Measurements from ENCODE around the gene CDK10. TPM values are rescaled to one million over a fixed set of nuclear protein-coding genes. Genes with fewer than 3 reads are reported as not detected.

CDK10 gene
- polyA plus RNA-seq, 4 donors, result 100 to 239 (median 167) TPM

GRCh38 chr16:89645122-89645521 is 41.4 kb upstream of the CDK10 start:
- FAIRE-seq, result no peak
- no peak for DNase-seq
- 65 to 85% (median 81%) methylated on average over 11 of the region's 11 CpGs for WGBS, 3 donors
- Histone ChIP-seq H3K4me1 (ENCODE audit: control insufficient read depth in 3 of 3, insufficient read depth in 2 of 3, low read depth in 1 of 3, low read length in 2 of 3) (peaks cover 0 to 3% (median 0%) of the 10 kb centered on the region in 3 donors), H3K4me3 (ENCODE audit: low read depth in 1 of 3, low read length in 3 of 3) (no peak overlapping the region), H3K27ac (ENCODE audit: low read depth in 1 of 3, low read length in 2 of 3) (no peak overlapping the region), H3K27me3 (ENCODE audit: control insufficient read depth in 3 of 3, insufficient read depth in 3 of 3, low read length in 3 of 3) (no peaks in the 10 kb centered on the region), H3K36me3 (ENCODE audit: control insufficient read depth in 3 of 3, insufficient read depth in 2 of 3, low read depth in 1 of 3, low read length in 3 of 3) (peaks cover 17 to 64% (median 23%) of the 10 kb centered on the region in 3 donors), H3K9me3 (ENCODE audit: control insufficient read depth in 2 of 2, insufficient read depth in 1 of 2, low read depth in 1 of 2, low read length in 1 of 2) (no peaks in the 10 kb centered on the region)

DNA sequence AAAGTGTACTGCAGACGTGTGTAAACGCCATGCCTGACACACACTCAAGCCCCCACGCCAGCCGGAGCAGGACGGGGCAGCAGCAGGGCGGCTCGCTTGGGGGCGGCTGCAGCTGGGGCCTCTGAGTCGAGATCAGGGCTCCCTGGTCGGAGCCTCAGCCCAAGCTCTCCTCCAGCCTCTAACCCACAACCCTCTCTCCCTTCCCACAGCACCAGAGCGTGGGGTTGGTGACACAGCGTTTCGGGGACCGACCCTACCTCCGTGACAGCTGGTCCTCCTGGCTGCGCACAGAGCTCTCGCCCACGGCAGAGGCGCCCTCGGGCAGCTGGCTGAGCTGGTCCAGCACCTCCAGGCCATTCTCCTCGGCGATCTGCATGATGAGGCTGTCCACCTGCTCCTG is 40.2 kb upstream of the CDK10 start:
- Histone ChIP-seq H3K27ac (ENCODE audit: low read depth in 1 of 3, low read length in 2 of 3) (no peak overlapping the region), H3K27me3 (ENCODE audit: control insufficient read depth in 3 of 3, insufficient read depth in 3 of 3, low read length in 3 of 3) (no peaks in the 10 kb centered on the region), H3K4me3 (ENCODE audit: low read depth in 1 of 3, low read length in 3 of 3) (no peak overlapping the region), H3K36me3 (ENCODE audit: control insufficient read depth in 3 of 3, insufficient read depth in 2 of 3, low read depth in 1 of 3, low read length in 3 of 3) (peaks cover 17 to 69% (median 27%) of the 10 kb centered on the region in 3 donors), H3K4me1 (ENCODE audit: control insufficient read depth in 3 of 3, insufficient read depth in 2 of 3, low read depth in 1 of 3, low read length in 2 of 3) (no peaks in the 10 kb centered on the region), H3K9me3 (ENCODE audit: control insufficient read depth in 2 of 2, insufficient read depth in 1 of 2, low read depth in 1 of 2, low read length in 1 of 2) (no peaks in the 10 kb centered on the region)
- DNase-seq, result no peak
- no peak for FAIRE-seq
- 96% methylated on average over 22 of the region's 22 CpGs for WGBS, 3 donors

DNA sequence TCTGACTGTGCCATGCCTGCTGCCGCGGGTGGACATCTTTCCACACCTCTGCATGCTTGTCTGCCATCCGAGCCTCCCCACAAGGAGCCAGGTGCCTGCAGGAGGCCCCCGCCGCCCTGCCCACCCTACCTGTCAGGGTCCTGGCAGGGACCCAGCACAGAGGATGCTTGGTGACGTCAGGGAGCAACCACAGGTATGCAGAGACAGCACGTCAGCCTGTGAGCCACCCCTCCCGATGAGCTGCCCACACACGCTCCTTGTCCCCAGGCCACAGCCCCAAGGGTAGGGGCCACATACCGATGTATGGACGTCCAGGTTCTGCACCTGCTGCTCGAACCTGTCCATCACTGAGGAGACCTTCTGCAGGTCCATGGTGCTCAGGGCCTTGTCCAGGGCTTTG is 39.6 kb upstream of the CDK10 start:
- DNase-seq (no peak), FAIRE-seq (no peak)
- Histone ChIP-seq H3K4me3 (ENCODE audit: low read depth in 1 of 3, low read length in 3 of 3) (no peak overlapping the region), H3K27me3 (ENCODE audit: control insufficient read depth in 3 of 3, insufficient read depth in 3 of 3, low read length in 3 of 3) (no peaks in the 10 kb centered on the region), H3K27ac (ENCODE audit: low read depth in 1 of 3, low read length in 2 of 3) (no peak overlapping the region), H3K36me3 (ENCODE audit: control insufficient read depth in 3 of 3, insufficient read depth in 2 of 3, low read depth in 1 of 3, low read length in 3 of 3) (peaks cover 17 to 76% (median 27%) of the 10 kb centered on the region in 3 donors), H3K9me3 (ENCODE audit: control insufficient read depth in 2 of 2, insufficient read depth in 1 of 2, low read depth in 1 of 2, low read length in 1 of 2) (no peaks in the 10 kb centered on the region), H3K4me1 (ENCODE audit: control insufficient read depth in 3 of 3, insufficient read depth in 2 of 3, low read depth in 1 of 3, low read length in 2 of 3) (no peaks in the 10 kb centered on the region)
- 84 to 93% (median 92%) methylated on average over 12 of the region's 12 CpGs for WGBS, 3 donors

DNA sequence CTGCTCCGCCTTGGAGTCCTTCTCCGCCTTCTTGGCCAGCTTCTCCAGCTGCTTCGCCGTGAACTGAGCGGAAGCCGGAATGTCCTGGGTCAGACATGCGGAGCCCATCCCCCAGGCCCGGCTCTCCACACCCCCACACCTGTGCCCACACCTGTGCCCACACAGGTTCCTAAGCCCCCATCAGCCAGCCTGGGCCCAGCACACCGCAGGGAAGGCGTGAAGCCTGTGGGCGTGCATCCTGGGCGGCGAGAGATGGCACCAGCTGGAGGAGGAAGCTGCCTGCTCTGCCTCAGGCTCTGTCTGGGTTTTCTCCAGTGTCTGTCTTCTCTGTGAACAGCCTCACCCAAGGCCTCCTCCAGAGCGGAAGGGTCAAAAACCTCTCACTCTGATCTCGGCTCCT is 34.9 kb upstream of the CDK10 start:
- Histone ChIP-seq H3K9me3 (ENCODE audit: control insufficient read depth in 2 of 2, insufficient read depth in 1 of 2, low read depth in 1 of 2, low read length in 1 of 2) (no peaks in the 10 kb centered on the region), H3K27me3 (ENCODE audit: control insufficient read depth in 3 of 3, insufficient read depth in 3 of 3, low read length in 3 of 3) (no peaks in the 10 kb centered on the region), H3K4me3 (ENCODE audit: low read depth in 1 of 3, low read length in 3 of 3) (no peak overlapping the region), H3K36me3 (ENCODE audit: control insufficient read depth in 3 of 3, insufficient read depth in 2 of 3, low read depth in 1 of 3, low read length in 3 of 3) (peaks cover 8 to 78% (median 15%) of the 10 kb centered on the region in 3 donors), H3K4me1 (ENCODE audit: control insufficient read depth in 3 of 3, insufficient read depth in 2 of 3, low read depth in 1 of 3, low read length in 2 of 3) (peaks cover 2 to 4% (median 2%) of the 10 kb centered on the region in 3 donors), H3K27ac (ENCODE audit: low read depth in 1 of 3, low read length in 2 of 3) (no peak overlapping the region)
- DNase-seq (no peak), FAIRE-seq (no peak)
- 88 to 90% (median 88%) methylated on average over 15 of the region's 15 CpGs for WGBS, 3 donors

DNA sequence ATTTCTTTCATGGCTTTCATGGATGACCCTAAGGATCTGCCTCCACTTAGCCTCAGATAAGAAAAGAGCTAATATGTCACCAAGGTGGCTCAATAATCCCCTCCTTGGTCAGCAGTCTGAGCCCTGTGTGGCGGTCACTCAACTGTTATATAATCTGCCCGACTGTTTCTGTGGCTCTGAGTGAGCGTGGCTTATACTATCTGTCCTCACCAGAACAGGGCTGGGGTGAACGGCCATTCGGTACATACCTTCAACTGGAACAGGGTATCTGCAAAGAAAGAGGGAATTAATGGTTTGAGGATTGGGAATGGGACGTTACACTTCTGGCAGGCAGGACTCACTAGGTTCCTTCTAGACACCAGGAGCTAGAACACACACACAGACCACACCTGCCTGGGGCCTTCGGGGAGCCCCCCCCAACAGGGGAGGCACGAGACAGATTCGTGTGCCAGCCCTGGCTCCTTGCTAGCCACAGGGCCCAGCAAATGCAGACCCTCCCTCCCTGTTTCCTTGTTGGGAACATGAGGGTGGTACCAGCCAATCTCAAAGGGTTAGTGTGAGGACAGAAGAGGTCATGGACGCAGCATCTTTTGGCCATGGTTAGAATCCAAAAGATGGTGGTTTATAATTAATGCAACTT is 32.7 kb upstream of the CDK10 start:
- FAIRE-seq, result no peak
- Histone ChIP-seq H3K27me3 (ENCODE audit: control insufficient read depth in 3 of 3, insufficient read depth in 3 of 3, low read length in 3 of 3) (no peaks in the 10 kb centered on the region), H3K36me3 (ENCODE audit: control insufficient read depth in 3 of 3, insufficient read depth in 2 of 3, low read depth in 1 of 3, low read length in 3 of 3) (peaks cover 3 to 60% (median 7%) of the 10 kb centered on the region in 3 donors), H3K27ac (ENCODE audit: low read depth in 1 of 3, low read length in 2 of 3) (no peak overlapping the region), H3K4me1 (ENCODE audit: control insufficient read depth in 3 of 3, insufficient read depth in 2 of 3, low read depth in 1 of 3, low read length in 2 of 3) (peaks cover 2 to 11% (median 5%) of the 10 kb centered on the region in 3 donors), H3K9me3 (ENCODE audit: control insufficient read depth in 2 of 2, insufficient read depth in 1 of 2, low read depth in 1 of 2, low read length in 1 of 2) (no peaks in the 10 kb centered on the region), H3K4me3 (ENCODE audit: low read depth in 1 of 3, low read length in 3 of 3) (no peak overlapping the region)
- no peak for DNase-seq
- WGBS, 3 donors, result 84 to 87% (median 86%) methylated on average over 10 of the region's 10 CpGs

- H3K27me3 ChIP-seq (ENCODE audit: control insufficient read depth in 3 of 3, insufficient read depth in 3 of 3, low read length in 3 of 3), result no peaks in the 10 kb centered on the region
- WGBS, 3 donors, result 24 to 73% (median 34%) methylated on average over 10 of the region's 10 CpGs
- H3K36me3 ChIP-seq (ENCODE audit: control insufficient read depth in 3 of 3, insufficient read depth in 2 of 3, low read depth in 1 of 3, low read length in 3 of 3), result peaks cover 3 to 53% (median 4%) of the 10 kb centered on the region in 3 donors
- H3K4me1 ChIP-seq (ENCODE audit: control insufficient read depth in 3 of 3, insufficient read depth in 2 of 3, low read depth in 1 of 3, low read length in 2 of 3), result peaks cover 2 to 14% (median 9%) of the 10 kb centered on the region in 3 donors
- H3K4me3 ChIP-seq (ENCODE audit: low read depth in 1 of 3, low read length in 3 of 3), result no peak overlapping the region
- FAIRE-seq (no peak), DNase-seq (peak in 1 of 2 donors; percentile 77)
- H3K27ac ChIP-seq (ENCODE audit: low read depth in 1 of 3, low read length in 2 of 3), result no peak overlapping the region
- no peaks in the 10 kb centered on the region for H3K9me3 ChIP-seq (ENCODE audit: control insufficient read depth in 2 of 2, insufficient read depth in 1 of 2, low read depth in 1 of 2, low read length in 1 of 2)
Observed at GRCh38 chr16:89655062-89655643, 31.3 kb upstream of the CDK10 start.

GRCh38 chr16:89656435-89657121 is 29.9 kb upstream of the CDK10 start:
- peaks cover 0 to 52% (median 3%) of the 10 kb centered on the region in 3 donors for H3K36me3 ChIP-seq (ENCODE audit: control insufficient read depth in 3 of 3, insufficient read depth in 2 of 3, low read depth in 1 of 3, low read length in 3 of 3)
- H3K27me3 ChIP-seq (ENCODE audit: control insufficient read depth in 3 of 3, insufficient read depth in 3 of 3, low read length in 3 of 3), result no peaks in the 10 kb centered on the region
- WGBS, 3 donors, result 33 to 42% (median 40%) methylated on average over 20 to 32 of the region's 32 CpGs
- H3K9me3 ChIP-seq (ENCODE audit: control insufficient read depth in 2 of 2, insufficient read depth in 1 of 2, low read depth in 1 of 2, low read length in 1 of 2), result no peaks in the 10 kb centered on the region
- H3K4me1 ChIP-seq (ENCODE audit: control insufficient read depth in 3 of 3, insufficient read depth in 2 of 3, low read depth in 1 of 3, low read length in 2 of 3), result peaks cover 2 to 14% (median 9%) of the 10 kb centered on the region in 3 donors
- peak overlapping the region in 1 of 3 donors; percentile 89 for H3K27ac ChIP-seq (ENCODE audit: low read depth in 1 of 3, low read length in 2 of 3)
- FAIRE-seq (no peak), DNase-seq (no peak)
- peak overlapping the region; percentile 71 to 95 (median 83) for H3K4me3 ChIP-seq (ENCODE audit: low read depth in 1 of 3, low read length in 3 of 3)

DNA sequence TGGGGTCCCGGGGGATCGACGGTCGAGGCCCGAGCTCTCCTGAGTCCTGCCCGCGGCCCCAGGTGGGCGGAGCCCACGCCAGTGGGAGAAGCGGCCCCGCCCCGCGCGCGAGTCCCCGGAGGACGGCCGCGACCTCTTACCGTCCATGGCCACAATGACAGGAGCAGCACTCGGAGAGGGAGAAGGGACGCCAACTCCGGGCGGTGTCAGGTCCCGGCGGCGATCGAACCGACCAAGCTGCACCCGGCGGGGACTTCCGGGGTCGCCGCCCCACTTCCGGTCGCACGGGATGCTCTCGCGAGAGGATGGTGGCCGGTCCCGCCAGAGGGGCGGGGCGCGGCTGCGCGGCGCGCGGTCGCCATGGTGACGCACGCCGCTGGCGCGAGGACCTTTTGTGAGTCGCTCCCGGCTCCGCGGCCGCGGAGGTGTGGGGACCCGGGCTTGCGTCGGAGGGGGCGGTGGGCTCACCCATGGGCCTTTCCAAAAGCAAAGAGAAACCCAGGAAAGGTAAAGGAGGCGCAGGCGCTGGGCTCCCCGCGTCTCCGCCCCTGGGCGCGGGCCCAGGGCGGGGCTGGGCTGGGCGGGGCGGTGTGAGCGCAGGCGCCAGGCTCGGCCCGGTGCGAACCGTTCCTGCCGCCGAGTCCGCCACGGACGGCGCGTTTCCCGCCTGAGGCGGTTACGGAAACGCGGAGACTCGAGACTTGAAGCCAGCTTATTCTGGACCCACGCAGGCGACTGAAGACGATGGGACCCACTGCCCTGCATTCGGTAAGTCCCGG is 28.9 kb upstream of the CDK10 start, which contains the start of the genes CHMP1A and SPATA33:
CHMP1A (minus strand) TSS at position 267 of the 779 bp plus-strand sequence; CDS start at position 147, 120 bp downstream.
SPATA33 (plus strand) TSS at position 395 of the 779 bp plus-strand sequence; CDS start at position 471, 76 bp downstream.
- no peak for FAIRE-seq
- peak within 1 kb of the TSS; percentile 70 to 89 (median 85) for H3K27ac ChIP-seq (ENCODE audit: low read depth in 1 of 3, low read length in 2 of 3)
- H3K36me3 ChIP-seq (ENCODE audit: control insufficient read depth in 3 of 3, insufficient read depth in 2 of 3, low read depth in 1 of 3, low read length in 3 of 3), result peaks cover 0 to 54% (median 3%) of the 10 kb centered on the region in 3 donors
- no peaks in the 10 kb centered on the region for H3K9me3 ChIP-seq (ENCODE audit: control insufficient read depth in 2 of 2, insufficient read depth in 1 of 2, low read depth in 1 of 2, low read length in 1 of 2)
- no peaks in the 10 kb centered on the region for H3K27me3 ChIP-seq (ENCODE audit: control insufficient read depth in 3 of 3, insufficient read depth in 3 of 3, low read length in 3 of 3)
- WGBS, 3 donors, result 0 to 1% (median 0%) methylated on average over 63 to 99 of the region's 99 CpGs
- DNase-seq, result peak; percentile 81 to 95
- peak within 1 kb of the TSS; percentile 71 to 95 (median 83) for H3K4me3 ChIP-seq (ENCODE audit: low read depth in 1 of 3, low read length in 3 of 3)
- H3K4me1 ChIP-seq (ENCODE audit: control insufficient read depth in 3 of 3, insufficient read depth in 2 of 3, low read depth in 1 of 3, low read length in 2 of 3), result peaks cover 2 to 14% (median 9%) of the 10 kb centered on the region in 3 donors

All from small intestine (tissue), 7 donors.